GM10248 (cell line): ENCODE data around the gene DTNBP1.

Source experiments
- CTCF ChIA-PET: fragments of 300-600 bp; sonication (Branson Sonifier 250); formaldehyde crosslinking; extraction: SDS; loops from one replicate; lab custom pipeline; 2021; ENCODE audit warnings: antibody characterized with exemption; lab: Yijun Ruan, JAX
- POLR2A ChIA-PET: fragments of 350-650 bp; sonication (Branson Sonifier 250); formaldehyde crosslinking; extraction: SDS; loops from one replicate; lab custom pipeline; 2020; ENCODE audit warnings: antibody characterized with exemption; lab: Yijun Ruan, JAX
- DNase-seq: peaks from one replicate; pipeline ENCODE4 v3.0.0; 2012; ENCODE audit errors: extremely low spot score
- TF ChIP-seq, protein P1 (sequence below): IDR thresholded peaks from 2 replicates; pipeline ENCODE4 v1.5.1; 2012; ENCODE audit warnings: mild to moderate bottlenecking, low read depth; ENCODE audit errors: extremely low read depth, missing control alignments, control extremely low read depth

DTNBP1 gene

DNA sequence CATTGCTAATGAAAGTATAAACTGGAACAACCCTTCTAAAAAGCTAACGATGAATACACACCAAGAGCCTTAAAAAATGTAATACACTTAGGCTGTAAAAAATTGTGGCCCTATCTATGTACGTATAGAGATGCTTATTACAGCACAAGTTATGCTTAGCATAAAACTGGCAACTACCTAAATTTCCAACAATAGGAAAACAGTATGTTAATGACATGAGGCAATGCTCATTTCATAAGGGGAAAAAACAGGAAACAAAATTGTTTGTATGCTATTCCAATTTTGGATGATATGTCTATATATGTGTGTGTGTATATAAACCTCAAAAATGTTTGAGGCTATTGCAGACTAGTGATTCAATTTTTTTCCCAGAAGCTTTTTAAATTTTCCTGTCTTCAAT, 82.5 kb downstream of the DTNBP1 start:
- POLR2A ChIA-PET: no interaction called here
- CTCF ChIA-PET: interaction anchor here (1.0 kb wide), 1 partner anchor 8 kb away, joined by 3 read pairs; no protein-coding TSS in a partner anchor
- DNase-seq: no peak
- TF ChIP-seq, protein P1, sequence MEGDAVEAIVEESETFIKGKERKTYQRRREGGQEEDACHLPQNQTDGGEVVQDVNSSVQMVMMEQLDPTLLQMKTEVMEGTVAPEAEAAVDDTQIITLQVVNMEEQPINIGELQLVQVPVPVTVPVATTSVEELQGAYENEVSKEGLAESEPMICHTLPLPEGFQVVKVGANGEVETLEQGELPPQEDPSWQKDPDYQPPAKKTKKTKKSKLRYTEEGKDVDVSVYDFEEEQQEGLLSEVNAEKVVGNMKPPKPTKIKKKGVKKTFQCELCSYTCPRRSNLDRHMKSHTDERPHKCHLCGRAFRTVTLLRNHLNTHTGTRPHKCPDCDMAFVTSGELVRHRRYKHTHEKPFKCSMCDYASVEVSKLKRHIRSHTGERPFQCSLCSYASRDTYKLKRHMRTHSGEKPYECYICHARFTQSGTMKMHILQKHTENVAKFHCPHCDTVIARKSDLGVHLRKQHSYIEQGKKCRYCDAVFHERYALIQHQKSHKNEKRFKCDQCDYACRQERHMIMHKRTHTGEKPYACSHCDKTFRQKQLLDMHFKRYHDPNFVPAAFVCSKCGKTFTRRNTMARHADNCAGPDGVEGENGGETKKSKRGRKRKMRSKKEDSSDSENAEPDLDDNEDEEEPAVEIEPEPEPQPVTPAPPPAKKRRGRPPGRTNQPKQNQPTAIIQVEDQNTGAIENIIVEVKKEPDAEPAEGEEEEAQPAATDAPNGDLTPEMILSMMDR: no peak

DNA sequence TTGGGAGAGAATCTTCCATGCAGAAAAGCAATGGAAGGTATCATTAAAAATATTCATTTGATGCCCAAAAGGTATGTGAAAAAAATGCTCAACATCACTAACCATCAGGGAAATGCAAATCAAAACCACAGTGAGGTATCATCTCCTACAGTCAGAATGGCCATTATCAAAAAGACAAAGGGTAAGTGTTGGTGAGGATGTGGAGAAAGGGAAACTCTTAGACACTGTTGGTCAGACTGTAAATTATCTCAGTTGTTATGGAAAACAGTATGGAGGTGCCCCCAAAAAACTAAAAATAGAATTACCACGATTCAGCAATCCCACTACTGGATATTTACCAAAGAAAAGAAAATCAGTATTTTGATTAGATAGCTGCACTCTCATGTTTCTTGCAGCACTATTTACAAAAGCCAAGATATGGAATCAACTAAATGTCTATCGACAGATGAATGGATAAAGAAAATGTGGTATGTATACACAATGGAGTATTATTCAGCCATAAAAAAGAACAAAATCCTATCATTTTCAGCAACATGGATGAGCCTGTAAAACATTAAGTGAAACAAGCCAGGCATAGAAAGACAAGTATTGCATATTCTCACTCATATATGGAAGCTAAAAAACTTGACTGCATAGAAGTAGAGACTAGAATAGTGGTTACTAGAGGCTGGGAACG, 84.0 kb downstream of the DTNBP1 start:
- ChIA-PET CTCF (interaction anchor here (1.4 kb wide), 1 partner anchor 31 kb away, joined by 3 read pairs; no protein-coding TSS in a partner anchor), POLR2A (no interaction called here)
- TF ChIP-seq, protein P1: no peak
- no peak for DNase-seq

DNA sequence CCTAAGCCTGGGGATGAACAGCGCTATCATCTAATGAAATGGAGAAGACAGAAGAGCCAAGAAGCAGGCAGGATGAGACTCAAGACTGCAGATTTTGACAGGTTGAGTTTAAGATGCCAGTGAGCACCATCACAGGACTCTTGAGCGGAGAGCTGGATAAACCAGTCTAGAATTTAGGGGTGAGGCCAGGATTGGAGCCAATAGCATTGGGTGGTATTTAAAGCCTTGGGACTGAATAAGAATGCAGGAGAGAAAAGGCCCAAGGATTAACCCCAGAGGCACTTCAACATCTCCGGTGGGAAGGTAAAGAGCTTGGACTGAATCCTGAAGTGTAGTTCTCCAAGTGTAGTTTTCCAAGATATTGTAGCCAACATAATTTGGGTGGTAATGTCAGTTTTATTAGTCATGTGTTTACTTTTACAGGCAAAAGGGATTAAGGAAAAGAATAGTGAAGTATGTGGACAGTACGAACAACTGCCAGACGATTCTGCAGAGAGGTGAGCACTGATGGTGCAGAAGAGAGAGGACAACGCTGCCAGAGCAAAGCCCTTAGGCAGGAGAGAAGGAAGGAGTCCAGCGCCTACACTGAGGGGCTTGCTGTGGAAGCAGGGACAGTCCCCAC, 85.2 kb downstream of the DTNBP1 start:
- no peak for DNase-seq
- ChIA-PET CTCF (no interaction called here), POLR2A (no interaction called here)
- TF ChIP-seq, protein P1: no peak

DNA sequence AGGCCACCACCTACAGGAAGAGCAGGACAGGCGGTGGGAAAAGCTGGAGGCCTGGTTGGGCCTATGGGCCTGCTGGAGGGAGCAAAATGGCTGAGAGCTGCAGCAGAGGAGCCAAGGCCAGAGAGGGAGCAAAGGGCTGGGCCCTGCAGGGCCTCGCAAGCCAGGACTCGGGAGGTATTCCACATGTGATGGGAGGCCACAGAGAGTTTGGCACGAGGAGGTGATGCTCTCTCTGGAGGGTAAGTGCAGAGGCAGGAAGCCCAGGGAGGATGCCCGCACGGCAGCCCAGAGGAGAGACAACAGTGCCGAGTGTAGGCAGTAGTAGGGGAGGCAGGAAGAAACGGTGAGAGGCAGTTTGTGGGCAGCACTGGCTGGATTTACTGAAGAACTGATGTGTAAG, 85.7 kb downstream of the DTNBP1 start:
- TF ChIP-seq, protein P1: no peak
- CTCF ChIA-PET: no interaction called here
- POLR2A ChIA-PET: no interaction called here
- DNase-seq: no peak

DNA sequence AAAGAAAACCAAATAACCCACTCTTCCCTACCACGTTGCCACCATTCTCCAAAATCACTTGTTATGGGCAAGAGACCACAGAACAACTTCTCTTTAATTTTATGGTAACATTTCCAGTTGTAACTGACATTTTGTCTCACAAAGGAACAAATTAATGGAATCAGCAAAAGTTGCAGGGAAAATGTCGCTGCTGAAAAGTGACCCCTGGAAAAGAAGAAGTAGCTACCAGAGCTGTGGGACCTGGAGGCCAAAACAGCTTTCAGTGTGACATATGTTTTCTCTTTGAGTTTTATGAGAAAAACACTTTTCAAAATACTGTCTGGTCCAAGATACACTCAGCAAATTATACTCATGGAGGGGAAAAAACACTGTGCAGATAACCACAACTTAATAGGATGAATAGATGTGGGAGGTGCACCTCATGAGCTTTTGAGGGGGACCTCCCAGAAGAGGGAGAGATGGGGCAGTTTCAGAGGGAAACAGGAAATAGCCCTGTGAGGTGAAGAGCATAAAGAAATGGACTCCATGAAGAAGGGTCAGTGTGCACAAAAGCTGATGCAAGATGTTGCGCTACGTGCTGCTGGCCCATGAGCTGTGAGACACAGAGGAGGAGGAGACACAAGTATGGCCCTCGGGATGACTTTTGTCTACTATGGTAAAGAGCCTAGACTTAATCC, 87.3 kb downstream of the DTNBP1 start:
- TF ChIP-seq, protein P1: no peak
- ChIA-PET POLR2A (interaction anchor here (0.5 kb wide), 1 partner anchor 257 kb away, joined by 8 read pairs; no protein-coding TSS in a partner anchor), CTCF (interaction anchor here (1.3 to 1.4 kb wide), 2 partner anchors 24 to 49 kb away, joined by 3 to 5 read pairs; no protein-coding TSS in a partner anchor)
- no peak for DNase-seq

DNA sequence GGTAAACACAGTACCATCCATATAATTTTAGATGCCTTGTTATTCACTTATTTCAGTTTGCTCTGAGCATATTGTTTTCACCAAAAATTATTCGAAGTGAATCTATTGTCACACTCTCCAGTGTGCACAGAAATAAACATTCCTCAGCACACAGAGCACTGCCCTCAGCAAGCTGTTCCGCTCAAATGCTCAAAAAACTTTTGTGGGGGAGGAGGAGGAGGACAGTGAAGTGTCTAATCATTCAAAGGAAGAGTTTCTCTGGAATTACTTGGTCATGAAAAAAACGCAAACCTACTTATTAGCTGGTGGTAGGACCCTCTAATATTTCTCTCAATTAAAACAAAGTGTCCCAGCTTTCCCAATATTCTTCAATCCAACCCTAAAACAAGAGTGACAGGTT, 88.3 kb downstream of the DTNBP1 start:
- ChIA-PET POLR2A (no interaction called here), CTCF (interaction anchor here (1.5 kb wide), 1 partner anchor 48 kb away, joined by 5 read pairs; no protein-coding TSS in a partner anchor)
- no peak for DNase-seq
- TF ChIP-seq, protein P1: no peak
